ENCODE results near the gene CFAP46. TPM values are rescaled to one million over a fixed set of nuclear protein-coding genes. Genes with fewer than 3 reads are reported as not detected.

The CFAP46 gene
- under 1 TPM; 0.22 to 0.53 (median 0.42) TPM for total RNA-seq

GRCh38 chr10:132942101-132943057, at the start of gene CFAP46:
Gene CFAP46, minus strand, starts transcription at chr10:132942570. Its CDS starts 86 bp downstream, at chr10:132942484.
- ATAC-seq = peak in 1 of 2 donors; percentile 20
- H3K4me3 Mint-ChIP-seq = peak within 1 kb of the TSS; percentile 80
- H3K36me3 Mint-ChIP-seq (ENCODE audit: insufficient read depth) = no peaks in the 10 kb centered on the region
- peaks cover 64% of the 10 kb centered on the region for H3K27me3 Mint-ChIP-seq (ENCODE audit: low read depth)
- H3K4me1 Mint-ChIP-seq (ENCODE audit: low read depth) = peaks cover 3% of the 10 kb centered on the region
- DNase-seq = no peak
- H3K9me3 Mint-ChIP-seq = no peaks in the 10 kb centered on the region

- ATAC-seq (no peak), DNase-seq (no peak)
- Mint-ChIP-seq H3K4me1 (ENCODE audit: low read depth) (no peaks in the 10 kb centered on the region), H3K27me3 (ENCODE audit: low read depth) (no peaks in the 10 kb centered on the region), H3K36me3 (ENCODE audit: insufficient read depth) (no peaks in the 10 kb centered on the region), H3K4me3 (no peak overlapping the region), H3K9me3 (no peaks in the 10 kb centered on the region)
Observed at GRCh38 chr10:132991706-132992432, 49.5 kb upstream of the CFAP46 start.

GRCh38 chr10:132990684-132991545, 48.5 kb upstream of the CFAP46 start:
- no peak for ATAC-seq
- Mint-ChIP-seq H3K27me3 (ENCODE audit: low read depth) (no peaks in the 10 kb centered on the region), H3K36me3 (ENCODE audit: insufficient read depth) (no peaks in the 10 kb centered on the region), H3K4me3 (no peak overlapping the region), H3K4me1 (ENCODE audit: low read depth) (no peaks in the 10 kb centered on the region), H3K9me3 (no peaks in the 10 kb centered on the region)
- no peak for DNase-seq

GRCh38 chr10:132989476-132990415, 47.4 kb upstream of the CFAP46 start:
- Mint-ChIP-seq H3K9me3 (no peaks in the 10 kb centered on the region), H3K4me3 (no peak overlapping the region), H3K27me3 (ENCODE audit: low read depth) (peaks cover 5% of the 10 kb centered on the region), H3K36me3 (ENCODE audit: insufficient read depth) (no peaks in the 10 kb centered on the region), H3K4me1 (ENCODE audit: low read depth) (no peaks in the 10 kb centered on the region)
- DNase-seq (no peak), ATAC-seq (no peak)

- no peak for DNase-seq
- Mint-ChIP-seq H3K4me1 (ENCODE audit: low read depth) (no peaks in the 10 kb centered on the region), H3K4me3 (no peak overlapping the region), H3K9me3 (no peaks in the 10 kb centered on the region), H3K27me3 (ENCODE audit: low read depth) (peaks cover 5% of the 10 kb centered on the region), H3K36me3 (ENCODE audit: insufficient read depth) (no peaks in the 10 kb centered on the region)
- ATAC-seq = no peak
Observed at GRCh38 chr10:132988988-132989387, 46.6 kb upstream of the CFAP46 start.

- Mint-ChIP-seq H3K9me3 (no peaks in the 10 kb centered on the region), H3K4me1 (ENCODE audit: low read depth) (no peaks in the 10 kb centered on the region), H3K4me3 (no peak overlapping the region), H3K36me3 (ENCODE audit: insufficient read depth) (no peaks in the 10 kb centered on the region), H3K27me3 (ENCODE audit: low read depth) (peaks cover 5% of the 10 kb centered on the region)
- ATAC-seq (no peak), DNase-seq (no peak)
Observed at GRCh38 chr10:132987671-132988571, 45.6 kb upstream of the CFAP46 start.

GRCh38 chr10:132986978-132987377, 44.6 kb upstream of the CFAP46 start:
- no peaks in the 10 kb centered on the region for H3K9me3 Mint-ChIP-seq
- DNase-seq = no peak
- H3K4me3 Mint-ChIP-seq = no peak overlapping the region
- H3K4me1 Mint-ChIP-seq (ENCODE audit: low read depth) = no peaks in the 10 kb centered on the region
- ATAC-seq = no peak
- H3K27me3 Mint-ChIP-seq (ENCODE audit: low read depth) = peaks cover 5% of the 10 kb centered on the region
- no peaks in the 10 kb centered on the region for H3K36me3 Mint-ChIP-seq (ENCODE audit: insufficient read depth)

- no peaks in the 10 kb centered on the region for H3K9me3 Mint-ChIP-seq
- ATAC-seq (no peak), DNase-seq (no peak)
- H3K36me3 Mint-ChIP-seq (ENCODE audit: insufficient read depth) = no peaks in the 10 kb centered on the region
- H3K4me1 Mint-ChIP-seq (ENCODE audit: low read depth) = no peaks in the 10 kb centered on the region
- peaks cover 5% of the 10 kb centered on the region for H3K27me3 Mint-ChIP-seq (ENCODE audit: low read depth)
- H3K4me3 Mint-ChIP-seq = no peak overlapping the region
Observed at GRCh38 chr10:132986576-132986975, 44.2 kb upstream of the CFAP46 start.

- H3K4me1 Mint-ChIP-seq (ENCODE audit: low read depth) = no peaks in the 10 kb centered on the region
- H3K27me3 Mint-ChIP-seq (ENCODE audit: low read depth) = peaks cover 5% of the 10 kb centered on the region
- DNase-seq (no peak), ATAC-seq (no peak)
- H3K36me3 Mint-ChIP-seq (ENCODE audit: insufficient read depth) = no peaks in the 10 kb centered on the region
- H3K9me3 Mint-ChIP-seq = no peaks in the 10 kb centered on the region
- H3K4me3 Mint-ChIP-seq = no peak overlapping the region
Observed at GRCh38 chr10:132986076-132986475, 43.7 kb upstream of the CFAP46 start.

- Mint-ChIP-seq H3K27me3 (ENCODE audit: low read depth) (peaks cover 5% of the 10 kb centered on the region), H3K36me3 (ENCODE audit: insufficient read depth) (no peaks in the 10 kb centered on the region), H3K4me1 (ENCODE audit: low read depth) (no peaks in the 10 kb centered on the region), H3K4me3 (no peak overlapping the region), H3K9me3 (no peaks in the 10 kb centered on the region)
- ATAC-seq (no peak), DNase-seq (no peak)
Observed at GRCh38 chr10:132985546-132985900, 43.2 kb upstream of the CFAP46 start.

- ATAC-seq = no peak
- peaks cover 5% of the 10 kb centered on the region for H3K27me3 Mint-ChIP-seq (ENCODE audit: low read depth)
Observed at GRCh38 chr10:132984801-132985545, 42.6 kb upstream of the CFAP46 start.

GRCh38 chr10:132984008-132984295, 41.6 kb upstream of the CFAP46 start:
- no peak overlapping the region for H3K4me3 Mint-ChIP-seq
- H3K27me3 Mint-ChIP-seq (ENCODE audit: low read depth) = peaks cover 5% of the 10 kb centered on the region
- H3K36me3 Mint-ChIP-seq (ENCODE audit: insufficient read depth) = no peaks in the 10 kb centered on the region
- ATAC-seq = no peak
- no peaks in the 10 kb centered on the region for H3K4me1 Mint-ChIP-seq (ENCODE audit: low read depth)
- H3K9me3 Mint-ChIP-seq = no peaks in the 10 kb centered on the region
- DNase-seq = no peak

More at GRCh38 chr10:132984801-132985545, 42.6 kb upstream of the CFAP46 start:
- Mint-ChIP-seq H3K4me3 (no peak overlapping the region), H3K36me3 (ENCODE audit: insufficient read depth) (no peaks in the 10 kb centered on the region), H3K4me1 (ENCODE audit: low read depth) (no peaks in the 10 kb centered on the region), H3K9me3 (no peaks in the 10 kb centered on the region)
- no peak for DNase-seq
